K562 (cell line): Measurements from ENCODE around the gene SMARCA4. TPM values are rescaled to one million over a fixed set of nuclear protein-coding genes. Genes with fewer than 3 reads are reported as not detected.

Experiments used
- NR1H2 ChIP-seq: sonication (generic); formaldehyde crosslinking; IDR thresholded peaks from 2 replicates; pipeline ENCODE4 v1.4.0; 2020; ENCODE audit warnings: mild to moderate bottlenecking, missing genetic modification reagents
- POLR2G ChIP-seq: fragments of 200-400 bp; formaldehyde crosslinking; IDR thresholded peaks from 2 replicates; pipeline ENCODE4 v1.6.1; 2017; ENCODE audit warnings: low read depth, mild to moderate bottlenecking, antibody characterized with exemption, low read length, moderate library complexity
- RAD51 ChIP-seq: fragments of 450-650 bp; IDR thresholded peaks from 2 replicates; pipeline ENCODE4 v1.7.1; 2016; ENCODE audit warnings: low read depth, mild to moderate bottlenecking, borderline replicate concordance
- RBM14 ChIP-seq: fragments of 200-400 bp; formaldehyde crosslinking; IDR thresholded peaks from 2 replicates; pipeline ENCODE4 v1.6.1; 2018; ENCODE audit warnings: low read depth, mild to moderate bottlenecking, low read length, moderate library complexity, borderline replicate concordance; ENCODE audit not compliant: insufficient read depth
- ZSCAN32 ChIP-seq: fragments of 450-650 bp; formaldehyde crosslinking; IDR thresholded peaks from 2 replicates; pipeline ENCODE4 v1.4.0; 2020; ENCODE audit warnings: mild to moderate bottlenecking, moderate library complexity
- polyA plus RNA-seq, 8 experiments: library from polyadenylated mRNA; depleted of rRNA in 4 of 8; stranded (reverse) in 5 of 8; unstranded in 3 of 8; fragments of >200 nt; fragmentation: Nextera tagmentation in 2 of 8; fragmentation: Illumina TruSeq in 1 of 8; extraction: Ambion mirVana in 2 of 8; extraction: Trizol in 1 of 8; gene quantifications; 2 replicates each; pipeline versions ENCODE4 v1.2.1 to v1.2.3, GENCODE V29; 2011 to 2014; ENCODE audit warnings: inconsistent platforms in 1 of 8, missing spikeins in 1 of 8
- total RNA-seq, 7 experiments: library from RNA; depleted of rRNA in 6 of 7; stranded (reverse); fragments of >200 nt in 6 of 7; fragmentation: Illumina TruSeq in 2 of 7; extraction: Trizol in 2 of 7; gene quantifications; 2 replicates each; pipeline versions ENCODE4 v1.2.1 to v1.2.3, GENCODE V29; 2011 to 2021; ENCODE audit warnings: low replicate concordance in 1 of 7
- TF ChIP-seq, protein P1 (sequence below): fragments of 450-650 bp; IDR thresholded peaks from 2 replicates; pipeline ENCODE4 v1.6.1; 2016; ENCODE audit warnings: low read depth
- TF ChIP-seq, protein P2 (sequence below): sonication (generic); formaldehyde crosslinking; IDR thresholded peaks from 2 replicates; pipeline ENCODE4 v1.8.1; 2023; ENCODE audit warnings: missing genetic modification reagents, mild to moderate bottlenecking, borderline replicate concordance
- TF ChIP-seq, protein P3 (sequence below): fragments of 250-450 bp; sonication (Bioruptor Pico); IDR thresholded peaks from 2 replicates; pipeline ENCODE4 v1.4.0; 2020; ENCODE audit warnings: borderline replicate concordance
- TF ChIP-seq, protein P4 (sequence below): fragments of 450-650 bp; IDR thresholded peaks from 2 replicates; pipeline ENCODE4 v1.6.1; 2016; ENCODE audit warnings: low read depth, mild to moderate bottlenecking, moderate library complexity
- TF ChIP-seq, protein P5 (sequence below): fragments of 250-450 bp; sonication (Bioruptor Pico); IDR thresholded peaks from 2 replicates; pipeline ENCODE4 v1.6.1; 2021; ENCODE audit warnings: mild to moderate bottlenecking

SMARCA4 gene
- total and polyA plus RNA-seq, 9 of the 15 experiments (the other 6 are each of a cell fraction or from before 2014, with no cell fraction given): 19.3 to 207 (median 52.1) TPM

DNA sequence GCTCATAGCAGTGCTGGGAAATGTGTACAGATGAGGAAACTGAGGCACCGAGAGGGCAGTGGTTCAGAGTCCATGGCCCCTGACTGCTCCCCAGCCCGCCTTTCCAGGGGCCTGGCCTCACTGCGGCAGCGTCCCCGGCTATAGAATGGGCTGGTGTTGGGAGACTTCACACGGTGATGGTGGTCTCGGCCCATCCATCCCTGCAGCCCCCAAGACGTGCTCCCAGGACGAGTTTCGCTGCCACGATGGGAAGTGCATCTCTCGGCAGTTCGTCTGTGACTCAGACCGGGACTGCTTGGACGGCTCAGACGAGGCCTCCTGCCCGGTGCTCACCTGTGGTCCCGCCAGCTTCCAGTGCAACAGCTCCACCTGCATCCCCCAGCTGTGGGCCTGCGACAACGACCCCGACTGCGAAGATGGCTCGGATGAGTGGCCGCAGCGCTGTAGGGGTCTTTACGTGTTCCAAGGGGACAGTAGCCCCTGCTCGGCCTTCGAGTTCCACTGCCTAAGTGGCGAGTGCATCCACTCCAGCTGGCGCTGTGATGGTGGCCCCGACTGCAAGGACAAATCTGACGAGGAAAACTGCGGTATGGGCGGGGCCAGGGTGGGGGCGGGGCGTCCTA, 144.3 kb downstream of the SMARCA4 start (continued):
- TF ChIP-seq, protein P1, sequence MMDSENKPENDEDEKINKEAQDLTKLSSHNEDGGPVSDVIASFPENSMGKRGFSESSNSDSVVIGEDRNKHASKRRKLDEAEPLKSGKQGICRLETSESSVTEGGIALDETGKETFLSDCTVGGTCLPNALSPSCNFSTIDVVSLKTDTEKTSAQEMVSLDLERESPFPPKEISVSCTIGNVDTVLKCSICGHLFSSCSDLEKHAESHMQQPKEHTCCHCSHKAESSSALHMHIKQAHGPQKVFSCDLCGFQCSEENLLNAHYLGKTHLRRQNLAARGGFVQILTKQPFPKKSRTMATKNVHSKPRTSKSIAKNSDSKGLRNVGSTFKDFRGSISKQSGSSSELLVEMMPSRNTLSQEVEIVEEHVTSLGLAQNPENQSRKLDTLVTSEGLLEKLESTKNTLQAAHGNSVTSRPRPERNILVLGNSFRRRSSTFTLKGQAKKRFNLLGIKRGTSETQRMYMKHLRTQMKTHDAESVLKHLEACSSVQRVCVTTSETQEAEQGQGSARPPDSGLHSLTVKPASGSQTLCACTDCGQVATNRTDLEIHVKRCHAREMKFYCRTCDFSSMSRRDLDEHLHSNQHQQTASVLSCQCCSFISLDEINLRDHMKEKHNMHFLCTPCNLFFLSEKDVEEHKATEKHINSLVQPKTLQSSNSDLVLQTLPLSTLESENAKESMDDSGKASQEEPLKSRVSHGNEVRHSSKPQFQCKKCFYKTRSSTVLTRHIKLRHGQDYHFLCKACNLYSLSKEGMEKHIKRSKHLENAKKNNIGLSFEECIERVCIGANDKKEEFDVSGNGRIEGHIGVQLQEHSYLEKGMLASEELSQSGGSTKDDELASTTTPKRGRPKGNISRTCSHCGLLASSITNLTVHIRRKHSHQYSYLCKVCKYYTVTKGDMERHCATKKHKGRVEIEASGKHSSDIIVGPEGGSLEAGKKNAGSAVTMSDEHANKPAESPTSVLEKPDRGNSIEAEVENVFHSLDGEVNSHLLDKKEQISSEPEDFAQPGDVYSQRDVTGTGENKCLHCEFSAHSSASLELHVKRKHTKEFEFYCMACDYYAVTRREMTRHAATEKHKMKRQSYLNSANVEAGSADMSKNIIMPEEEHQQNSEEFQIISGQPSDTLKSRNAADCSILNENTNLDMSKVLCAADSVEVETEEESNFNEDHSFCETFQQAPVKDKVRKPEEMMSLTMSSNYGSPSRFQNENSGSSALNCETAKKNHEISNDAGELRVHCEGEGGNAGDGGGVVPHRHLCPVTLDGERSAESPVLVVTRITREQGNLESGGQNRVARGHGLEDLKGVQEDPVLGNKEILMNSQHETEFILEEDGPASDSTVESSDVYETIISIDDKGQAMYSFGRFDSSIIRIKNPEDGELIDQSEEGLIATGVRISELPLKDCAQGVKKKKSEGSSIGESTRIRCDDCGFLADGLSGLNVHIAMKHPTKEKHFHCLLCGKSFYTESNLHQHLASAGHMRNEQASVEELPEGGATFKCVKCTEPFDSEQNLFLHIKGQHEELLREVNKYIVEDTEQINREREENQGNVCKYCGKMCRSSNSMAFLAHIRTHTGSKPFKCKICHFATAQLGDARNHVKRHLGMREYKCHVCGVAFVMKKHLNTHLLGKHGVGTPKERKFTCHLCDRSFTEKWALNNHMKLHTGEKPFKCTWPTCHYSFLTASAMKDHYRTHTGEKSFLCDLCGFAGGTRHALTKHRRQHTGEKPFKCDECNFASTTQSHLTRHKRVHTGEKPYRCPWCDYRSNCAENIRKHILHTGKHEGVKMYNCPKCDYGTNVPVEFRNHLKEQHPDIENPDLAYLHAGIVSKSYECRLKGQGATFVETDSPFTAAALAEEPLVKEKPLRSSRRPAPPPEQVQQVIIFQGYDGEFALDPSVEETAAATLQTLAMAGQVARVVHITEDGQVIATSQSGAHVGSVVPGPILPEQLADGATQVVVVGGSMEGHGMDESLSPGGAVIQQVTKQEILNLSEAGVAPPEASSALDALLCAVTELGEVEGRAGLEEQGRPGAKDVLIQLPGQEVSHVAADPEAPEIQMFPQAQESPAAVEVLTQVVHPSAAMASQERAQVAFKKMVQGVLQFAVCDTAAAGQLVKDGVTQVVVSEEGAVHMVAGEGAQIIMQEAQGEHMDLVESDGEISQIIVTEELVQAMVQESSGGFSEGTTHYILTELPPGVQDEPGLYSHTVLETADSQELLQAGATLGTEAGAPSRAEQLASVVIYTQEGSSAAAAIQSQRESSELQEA: no peak
- no peak for TF ChIP-seq ZSCAN32
- TF ChIP-seq RBM14: no peak
- TF ChIP-seq RAD51: no peak
- TF ChIP-seq, protein P2, sequence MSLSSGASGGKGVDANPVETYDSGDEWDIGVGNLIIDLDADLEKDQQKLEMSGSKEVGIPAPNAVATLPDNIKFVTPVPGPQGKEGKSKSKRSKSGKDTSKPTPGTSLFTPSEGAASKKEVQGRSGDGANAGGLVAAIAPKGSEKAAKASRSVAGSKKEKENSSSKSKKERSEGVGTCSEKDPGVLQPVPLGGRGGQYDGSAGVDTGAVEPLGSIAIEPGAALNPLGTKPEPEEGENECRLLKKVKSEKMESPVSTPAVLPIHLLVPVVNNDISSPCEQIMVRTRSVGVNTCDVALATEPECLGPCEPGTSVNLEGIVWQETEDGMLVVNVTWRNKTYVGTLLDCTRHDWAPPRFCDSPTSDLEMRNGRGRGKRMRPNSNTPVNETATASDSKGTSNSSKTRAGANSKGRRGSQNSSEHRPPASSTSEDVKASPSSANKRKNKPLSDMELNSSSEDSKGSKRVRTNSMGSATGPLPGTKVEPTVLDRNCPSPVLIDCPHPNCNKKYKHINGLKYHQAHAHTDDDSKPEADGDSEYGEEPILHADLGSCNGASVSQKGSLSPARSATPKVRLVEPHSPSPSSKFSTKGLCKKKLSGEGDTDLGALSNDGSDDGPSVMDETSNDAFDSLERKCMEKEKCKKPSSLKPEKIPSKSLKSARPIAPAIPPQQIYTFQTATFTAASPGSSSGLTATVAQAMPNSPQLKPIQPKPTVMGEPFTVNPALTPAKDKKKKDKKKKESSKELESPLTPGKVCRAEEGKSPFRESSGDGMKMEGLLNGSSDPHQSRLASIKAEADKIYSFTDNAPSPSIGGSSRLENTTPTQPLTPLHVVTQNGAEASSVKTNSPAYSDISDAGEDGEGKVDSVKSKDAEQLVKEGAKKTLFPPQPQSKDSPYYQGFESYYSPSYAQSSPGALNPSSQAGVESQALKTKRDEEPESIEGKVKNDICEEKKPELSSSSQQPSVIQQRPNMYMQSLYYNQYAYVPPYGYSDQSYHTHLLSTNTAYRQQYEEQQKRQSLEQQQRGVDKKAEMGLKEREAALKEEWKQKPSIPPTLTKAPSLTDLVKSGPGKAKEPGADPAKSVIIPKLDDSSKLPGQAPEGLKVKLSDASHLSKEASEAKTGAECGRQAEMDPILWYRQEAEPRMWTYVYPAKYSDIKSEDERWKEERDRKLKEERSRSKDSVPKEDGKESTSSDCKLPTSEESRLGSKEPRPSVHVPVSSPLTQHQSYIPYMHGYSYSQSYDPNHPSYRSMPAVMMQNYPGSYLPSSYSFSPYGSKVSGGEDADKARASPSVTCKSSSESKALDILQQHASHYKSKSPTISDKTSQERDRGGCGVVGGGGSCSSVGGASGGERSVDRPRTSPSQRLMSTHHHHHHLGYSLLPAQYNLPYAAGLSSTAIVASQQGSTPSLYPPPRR (CRISPR knock-in tag): no peak
- no peak for TF ChIP-seq NR1H2 (CRISPR knock-in tag)
- TF ChIP-seq, protein P3, sequence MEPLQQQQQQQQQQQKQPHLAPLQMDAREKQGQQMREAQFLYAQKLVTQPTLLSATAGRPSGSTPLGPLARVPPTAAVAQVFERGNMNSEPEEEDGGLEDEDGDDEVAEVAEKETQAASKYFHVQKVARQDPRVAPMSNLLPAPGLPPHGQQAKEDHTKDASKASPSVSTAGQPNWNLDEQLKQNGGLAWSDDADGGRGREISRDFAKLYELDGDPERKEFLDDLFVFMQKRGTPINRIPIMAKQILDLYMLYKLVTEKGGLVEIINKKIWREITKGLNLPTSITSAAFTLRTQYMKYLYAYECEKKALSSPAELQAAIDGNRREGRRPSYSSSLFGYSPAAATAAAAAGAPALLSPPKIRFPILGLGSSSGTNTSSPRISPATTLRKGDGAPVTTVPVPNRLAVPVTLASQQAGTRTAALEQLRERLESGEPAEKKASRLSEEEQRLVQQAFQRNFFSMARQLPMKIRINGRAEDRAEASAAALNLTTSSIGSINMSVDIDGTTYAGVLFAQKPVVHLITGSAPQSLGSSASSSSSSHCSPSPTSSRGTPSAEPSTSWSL (CRISPR knock-in tag): no peak
- TF ChIP-seq, protein P4, sequence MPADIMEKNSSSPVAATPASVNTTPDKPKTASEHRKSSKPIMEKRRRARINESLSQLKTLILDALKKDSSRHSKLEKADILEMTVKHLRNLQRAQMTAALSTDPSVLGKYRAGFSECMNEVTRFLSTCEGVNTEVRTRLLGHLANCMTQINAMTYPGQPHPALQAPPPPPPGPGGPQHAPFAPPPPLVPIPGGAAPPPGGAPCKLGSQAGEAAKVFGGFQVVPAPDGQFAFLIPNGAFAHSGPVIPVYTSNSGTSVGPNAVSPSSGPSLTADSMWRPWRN: no peak
- TF ChIP-seq, protein P5, sequence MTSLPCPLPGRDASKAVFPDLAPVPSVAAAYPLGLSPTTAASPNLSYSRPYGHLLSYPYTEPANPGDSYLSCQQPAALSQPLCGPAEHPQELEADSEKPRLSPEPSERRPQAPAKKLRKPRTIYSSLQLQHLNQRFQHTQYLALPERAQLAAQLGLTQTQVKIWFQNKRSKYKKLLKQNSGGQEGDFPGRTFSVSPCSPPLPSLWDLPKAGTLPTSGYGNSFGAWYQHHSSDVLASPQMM (CRISPR knock-in tag): no peak
- peak; percentile 89 for TF ChIP-seq POLR2G
